HEK293 (cell line): ENCODE measurements around the gene TBX10.

ENCODE experiments used
- PRDM1 ChIP-seq: fragments of 450-650 bp; formaldehyde crosslinking; IDR thresholded peaks from 2 replicates; pipeline ENCODE4; 2016; ENCODE audit warnings: missing biosample characterization, missing genetic modification characterization
- SALL2 ChIP-seq: fragments of 450-650 bp; formaldehyde crosslinking; IDR thresholded peaks from 2 replicates; pipeline ENCODE4 v1.5.0; 2017; ENCODE audit warnings: missing biosample characterization, mild to moderate bottlenecking, missing genetic modification characterization, borderline replicate concordance
- SP2 ChIP-seq: fragments of 450-650 bp; formaldehyde crosslinking; IDR thresholded peaks from 2 replicates; pipeline ENCODE4 v1.5.1; 2016; ENCODE audit warnings: missing biosample characterization, missing genetic modification characterization
- ZIC2 ChIP-seq: fragments of 450-650 bp; formaldehyde crosslinking; IDR thresholded peaks from 2 replicates; pipeline ENCODE4 v1.5.1; 2016; ENCODE audit warnings: missing biosample characterization, missing genetic modification characterization
- ZNF10 ChIP-seq: fragments of 450-650 bp; formaldehyde crosslinking; IDR thresholded peaks from 2 replicates; pipeline ENCODE4 v1.5.1; 2017; ENCODE audit warnings: missing biosample characterization, missing genetic modification characterization
- ZNF184 ChIP-seq: fragments of 450-650 bp; IDR thresholded peaks from 2 replicates; pipeline ENCODE4 v1.5.1; 2018; ENCODE audit warnings: missing biosample characterization, mild to moderate bottlenecking, missing genetic modification characterization
- ZNF202 ChIP-seq: fragments of 450-650 bp; formaldehyde crosslinking; IDR thresholded peaks from 2 replicates; pipeline ENCODE4 v1.5.1; 2016; ENCODE audit warnings: missing biosample characterization, missing genetic modification characterization, borderline replicate concordance
- ZNF266 ChIP-seq: fragments of 450-650 bp; formaldehyde crosslinking; IDR thresholded peaks from 2 replicates; pipeline ENCODE4 v1.5.1; 2016; ENCODE audit warnings: missing biosample characterization, missing genetic modification characterization, low read depth
- ZNF292 ChIP-seq: fragments of 450-650 bp; formaldehyde crosslinking; IDR thresholded peaks from 2 replicates; pipeline ENCODE4 v1.5.1; 2016; ENCODE audit warnings: low read depth, missing biosample characterization, missing genetic modification characterization, borderline replicate concordance
- ZNF514 ChIP-seq: fragments of 450-650 bp; formaldehyde crosslinking; IDR thresholded peaks from 2 replicates; pipeline ENCODE4 v1.5.1; 2016; ENCODE audit warnings: missing biosample characterization, missing genetic modification characterization
- ZNF585B ChIP-seq: fragments of 450-650 bp; formaldehyde crosslinking; IDR thresholded peaks from 2 replicates; pipeline ENCODE4 v1.5.1; 2016; ENCODE audit warnings: missing biosample characterization, missing genetic modification characterization
- ZNF621 ChIP-seq: fragments of 450-650 bp; formaldehyde crosslinking; IDR thresholded peaks from 2 replicates; pipeline ENCODE4 v1.5.1; 2017; ENCODE audit warnings: missing biosample characterization, missing genetic modification characterization
- ZNF626 ChIP-seq: fragments of 450-650 bp; sonication (Bioruptor Pico); formaldehyde crosslinking; IDR thresholded peaks from 2 replicates; pipeline ENCODE4 v1.5.1; 2018; ENCODE audit warnings: missing biosample characterization, missing genetic modification characterization, inconsistent platforms
- ZNF658 ChIP-seq: fragments of 450-650 bp; formaldehyde crosslinking; IDR thresholded peaks from 2 replicates; pipeline ENCODE4; 2016; ENCODE audit warnings: missing biosample characterization, missing genetic modification characterization
- ZXDB ChIP-seq: fragments of 450-650 bp; formaldehyde crosslinking; IDR thresholded peaks from 2 replicates; pipeline ENCODE4 v1.5.1; 2016; ENCODE audit warnings: missing biosample characterization, missing genetic modification characterization
- TF ChIP-seq, protein P1 (sequence below): fragments of 450-650 bp; IDR thresholded peaks from 2 replicates; pipeline ENCODE4 v1.5.1; 2018; ENCODE audit warnings: missing biosample characterization, missing genetic modification characterization
- TF ChIP-seq, protein P2 (sequence below): fragments of 450-650 bp; formaldehyde crosslinking; IDR thresholded peaks from 2 replicates; pipeline ENCODE4 v1.5.1; 2016; ENCODE audit warnings: missing biosample characterization, missing genetic modification characterization
- TF ChIP-seq, protein P3 (sequence below): fragments of 450-650 bp; formaldehyde crosslinking; IDR thresholded peaks from 2 replicates; pipeline ENCODE4 v1.5.1; 2016; ENCODE audit warnings: missing biosample characterization, missing genetic modification characterization
- TF ChIP-seq, protein P4 (sequence below): fragments of 450-650 bp; formaldehyde crosslinking; IDR thresholded peaks from 2 replicates; pipeline ENCODE4 v1.5.1; 2017; ENCODE audit warnings: missing biosample characterization, missing genetic modification characterization
- TF ChIP-seq, protein P5 (sequence below): fragments of 450-650 bp; formaldehyde crosslinking; IDR thresholded peaks from 2 replicates; pipeline ENCODE4 v1.5.1; 2016; ENCODE audit warnings: missing biosample characterization, missing genetic modification characterization
- TF ChIP-seq, protein P6 (sequence below): fragments of 450-650 bp; formaldehyde crosslinking; IDR thresholded peaks from 2 replicates; pipeline ENCODE4 v1.5.1; 2016; ENCODE audit warnings: missing biosample characterization, missing genetic modification characterization
- TF ChIP-seq, protein P7 (sequence below): fragments of 450-650 bp; formaldehyde crosslinking; IDR thresholded peaks from 2 replicates; pipeline ENCODE4 v1.5.1; 2016; ENCODE audit warnings: missing biosample characterization, missing genetic modification characterization, low read depth

Gene TBX10

DNA sequence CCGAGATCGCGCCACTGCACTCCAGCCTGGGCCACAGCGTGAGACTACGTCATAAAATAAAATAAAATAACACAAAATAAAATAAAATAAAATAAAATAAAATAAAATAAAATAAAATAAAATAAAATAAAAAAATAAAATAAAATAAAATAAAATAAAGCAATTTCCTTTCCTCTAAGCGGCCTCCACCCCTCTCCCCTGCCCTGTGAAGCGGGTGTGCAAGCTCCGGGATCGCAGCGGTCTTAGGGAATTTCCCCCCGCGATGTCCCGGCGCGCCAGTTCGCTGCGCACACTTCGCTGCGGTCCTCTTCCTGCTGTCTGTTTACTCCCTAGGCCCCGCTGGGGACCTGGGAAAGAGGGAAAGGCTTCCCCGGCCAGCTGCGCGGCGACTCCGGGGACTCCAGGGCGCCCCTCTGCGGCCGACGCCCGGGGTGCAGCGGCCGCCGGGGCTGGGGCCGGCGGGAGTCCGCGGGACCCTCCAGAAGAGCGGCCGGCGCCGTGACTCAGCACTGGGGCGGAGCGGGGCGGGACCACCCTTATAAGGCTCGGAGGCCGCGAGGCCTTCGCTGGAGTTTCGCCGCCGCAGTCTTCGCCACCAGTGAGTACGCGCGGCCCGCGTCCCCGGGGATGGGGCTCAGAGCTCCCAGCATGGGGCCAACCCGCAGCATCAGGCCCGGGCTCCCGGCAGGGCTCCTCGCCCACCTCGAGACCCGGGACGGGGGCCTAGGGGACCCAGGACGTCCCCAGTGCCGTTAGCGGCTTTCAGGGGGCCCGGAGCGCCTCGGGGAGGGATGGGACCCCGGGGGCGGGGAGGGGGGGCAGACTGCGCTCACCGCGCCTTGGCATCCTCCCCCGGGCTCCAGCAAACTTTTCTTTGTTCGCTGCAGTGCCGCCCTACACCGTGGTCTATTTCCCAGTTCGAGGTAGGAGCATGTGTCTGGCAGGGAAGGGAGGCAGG, 56.0 kb downstream of the TBX10 start, which contains the start of gene GSTP1 (continued):
- TF ChIP-seq, protein P1, sequence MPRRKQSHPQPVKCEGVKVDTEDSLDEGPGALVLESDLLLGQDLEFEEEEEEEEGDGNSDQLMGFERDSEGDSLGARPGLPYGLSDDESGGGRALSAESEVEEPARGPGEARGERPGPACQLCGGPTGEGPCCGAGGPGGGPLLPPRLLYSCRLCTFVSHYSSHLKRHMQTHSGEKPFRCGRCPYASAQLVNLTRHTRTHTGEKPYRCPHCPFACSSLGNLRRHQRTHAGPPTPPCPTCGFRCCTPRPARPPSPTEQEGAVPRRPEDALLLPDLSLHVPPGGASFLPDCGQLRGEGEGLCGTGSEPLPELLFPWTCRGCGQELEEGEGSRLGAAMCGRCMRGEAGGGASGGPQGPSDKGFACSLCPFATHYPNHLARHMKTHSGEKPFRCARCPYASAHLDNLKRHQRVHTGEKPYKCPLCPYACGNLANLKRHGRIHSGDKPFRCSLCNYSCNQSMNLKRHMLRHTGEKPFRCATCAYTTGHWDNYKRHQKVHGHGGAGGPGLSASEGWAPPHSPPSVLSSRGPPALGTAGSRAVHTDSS (tag by site-specific recombination): no peak
- TF ChIP-seq ZNF184 (tag by site-specific recombination): peak; percentile 20; the same call in 1 of the 2 replicates
- TF ChIP-seq ZIC2 (tag by site-specific recombination): peak; percentile 84
- no peak for TF ChIP-seq ZNF514 (tag by site-specific recombination)
- TF ChIP-seq, protein P2, sequence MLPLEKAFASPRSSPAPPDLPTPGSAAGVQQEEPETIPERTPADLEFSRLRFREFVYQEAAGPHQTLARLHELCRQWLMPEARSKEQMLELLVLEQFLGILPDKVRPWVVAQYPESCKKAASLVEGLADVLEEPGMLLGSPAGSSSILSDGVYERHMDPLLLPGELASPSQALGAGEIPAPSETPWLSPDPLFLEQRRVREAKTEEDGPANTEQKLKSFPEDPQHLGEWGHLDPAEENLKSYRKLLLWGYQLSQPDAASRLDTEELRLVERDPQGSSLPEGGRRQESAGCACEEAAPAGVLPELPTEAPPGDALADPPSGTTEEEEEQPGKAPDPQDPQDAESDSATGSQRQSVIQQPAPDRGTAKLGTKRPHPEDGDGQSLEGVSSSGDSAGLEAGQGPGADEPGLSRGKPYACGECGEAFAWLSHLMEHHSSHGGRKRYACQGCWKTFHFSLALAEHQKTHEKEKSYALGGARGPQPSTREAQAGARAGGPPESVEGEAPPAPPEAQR (tag by site-specific recombination): no peak
- TF ChIP-seq ZNF292 (tag by site-specific recombination): no peak
- TF ChIP-seq ZNF621 (tag by site-specific recombination): no peak
- peak; percentile 5; the same call in 1 of the 2 replicates for TF ChIP-seq SP2 (tag by site-specific recombination)
- TF ChIP-seq, protein P3, sequence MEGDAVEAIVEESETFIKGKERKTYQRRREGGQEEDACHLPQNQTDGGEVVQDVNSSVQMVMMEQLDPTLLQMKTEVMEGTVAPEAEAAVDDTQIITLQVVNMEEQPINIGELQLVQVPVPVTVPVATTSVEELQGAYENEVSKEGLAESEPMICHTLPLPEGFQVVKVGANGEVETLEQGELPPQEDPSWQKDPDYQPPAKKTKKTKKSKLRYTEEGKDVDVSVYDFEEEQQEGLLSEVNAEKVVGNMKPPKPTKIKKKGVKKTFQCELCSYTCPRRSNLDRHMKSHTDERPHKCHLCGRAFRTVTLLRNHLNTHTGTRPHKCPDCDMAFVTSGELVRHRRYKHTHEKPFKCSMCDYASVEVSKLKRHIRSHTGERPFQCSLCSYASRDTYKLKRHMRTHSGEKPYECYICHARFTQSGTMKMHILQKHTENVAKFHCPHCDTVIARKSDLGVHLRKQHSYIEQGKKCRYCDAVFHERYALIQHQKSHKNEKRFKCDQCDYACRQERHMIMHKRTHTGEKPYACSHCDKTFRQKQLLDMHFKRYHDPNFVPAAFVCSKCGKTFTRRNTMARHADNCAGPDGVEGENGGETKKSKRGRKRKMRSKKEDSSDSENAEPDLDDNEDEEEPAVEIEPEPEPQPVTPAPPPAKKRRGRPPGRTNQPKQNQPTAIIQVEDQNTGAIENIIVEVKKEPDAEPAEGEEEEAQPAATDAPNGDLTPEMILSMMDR (tag by site-specific recombination): no peak
- TF ChIP-seq, protein P4, sequence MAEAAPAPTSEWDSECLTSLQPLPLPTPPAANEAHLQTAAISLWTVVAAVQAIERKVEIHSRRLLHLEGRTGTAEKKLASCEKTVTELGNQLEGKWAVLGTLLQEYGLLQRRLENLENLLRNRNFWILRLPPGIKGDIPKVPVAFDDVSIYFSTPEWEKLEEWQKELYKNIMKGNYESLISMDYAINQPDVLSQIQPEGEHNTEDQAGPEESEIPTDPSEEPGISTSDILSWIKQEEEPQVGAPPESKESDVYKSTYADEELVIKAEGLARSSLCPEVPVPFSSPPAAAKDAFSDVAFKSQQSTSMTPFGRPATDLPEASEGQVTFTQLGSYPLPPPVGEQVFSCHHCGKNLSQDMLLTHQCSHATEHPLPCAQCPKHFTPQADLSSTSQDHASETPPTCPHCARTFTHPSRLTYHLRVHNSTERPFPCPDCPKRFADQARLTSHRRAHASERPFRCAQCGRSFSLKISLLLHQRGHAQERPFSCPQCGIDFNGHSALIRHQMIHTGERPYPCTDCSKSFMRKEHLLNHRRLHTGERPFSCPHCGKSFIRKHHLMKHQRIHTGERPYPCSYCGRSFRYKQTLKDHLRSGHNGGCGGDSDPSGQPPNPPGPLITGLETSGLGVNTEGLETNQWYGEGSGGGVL: no peak
- TF ChIP-seq PRDM1: no peak
- no peak for TF ChIP-seq ZNF10
- no peak for TF ChIP-seq SALL2 (tag by site-specific recombination)
- TF ChIP-seq, protein P5, sequence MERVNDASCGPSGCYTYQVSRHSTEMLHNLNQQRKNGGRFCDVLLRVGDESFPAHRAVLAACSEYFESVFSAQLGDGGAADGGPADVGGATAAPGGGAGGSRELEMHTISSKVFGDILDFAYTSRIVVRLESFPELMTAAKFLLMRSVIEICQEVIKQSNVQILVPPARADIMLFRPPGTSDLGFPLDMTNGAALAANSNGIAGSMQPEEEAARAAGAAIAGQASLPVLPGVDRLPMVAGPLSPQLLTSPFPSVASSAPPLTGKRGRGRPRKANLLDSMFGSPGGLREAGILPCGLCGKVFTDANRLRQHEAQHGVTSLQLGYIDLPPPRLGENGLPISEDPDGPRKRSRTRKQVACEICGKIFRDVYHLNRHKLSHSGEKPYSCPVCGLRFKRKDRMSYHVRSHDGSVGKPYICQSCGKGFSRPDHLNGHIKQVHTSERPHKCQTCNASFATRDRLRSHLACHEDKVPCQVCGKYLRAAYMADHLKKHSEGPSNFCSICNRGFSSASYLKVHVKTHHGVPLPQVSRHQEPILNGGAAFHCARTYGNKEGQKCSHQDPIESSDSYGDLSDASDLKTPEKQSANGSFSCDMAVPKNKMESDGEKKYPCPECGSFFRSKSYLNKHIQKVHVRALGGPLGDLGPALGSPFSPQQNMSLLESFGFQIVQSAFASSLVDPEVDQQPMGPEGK (tag by site-specific recombination): no peak
- TF ChIP-seq ZNF202 (tag by site-specific recombination): no peak
- TF ChIP-seq, protein P6, sequence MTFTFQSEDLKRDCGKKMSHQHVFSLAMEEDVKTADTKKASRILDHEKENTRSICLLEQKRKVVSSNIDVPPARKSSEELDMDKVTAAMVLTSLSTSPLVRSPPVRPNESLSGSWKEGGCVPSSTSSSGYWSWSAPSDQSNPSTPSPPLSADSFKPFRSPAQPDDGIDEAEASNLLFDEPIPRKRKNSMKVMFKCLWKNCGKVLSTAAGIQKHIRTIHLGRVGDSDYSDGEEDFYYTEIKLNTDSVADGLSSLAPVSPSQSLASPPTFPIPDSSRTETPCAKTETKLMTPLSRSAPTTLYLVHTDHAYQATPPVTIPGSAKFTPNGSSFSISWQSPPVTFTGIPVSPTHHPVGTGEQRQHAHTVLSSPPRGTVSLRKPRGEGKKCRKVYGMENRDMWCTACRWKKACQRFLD: no peak
- TF ChIP-seq ZNF266 (tag by site-specific recombination): no peak
- no peak for TF ChIP-seq ZXDB (tag by site-specific recombination)
- TF ChIP-seq ZNF626 (tag by site-specific recombination): no peak
- TF ChIP-seq ZNF585B: no peak
- TF ChIP-seq ZNF658 (tag by site-specific recombination): no peak
- TF ChIP-seq, protein P7, sequence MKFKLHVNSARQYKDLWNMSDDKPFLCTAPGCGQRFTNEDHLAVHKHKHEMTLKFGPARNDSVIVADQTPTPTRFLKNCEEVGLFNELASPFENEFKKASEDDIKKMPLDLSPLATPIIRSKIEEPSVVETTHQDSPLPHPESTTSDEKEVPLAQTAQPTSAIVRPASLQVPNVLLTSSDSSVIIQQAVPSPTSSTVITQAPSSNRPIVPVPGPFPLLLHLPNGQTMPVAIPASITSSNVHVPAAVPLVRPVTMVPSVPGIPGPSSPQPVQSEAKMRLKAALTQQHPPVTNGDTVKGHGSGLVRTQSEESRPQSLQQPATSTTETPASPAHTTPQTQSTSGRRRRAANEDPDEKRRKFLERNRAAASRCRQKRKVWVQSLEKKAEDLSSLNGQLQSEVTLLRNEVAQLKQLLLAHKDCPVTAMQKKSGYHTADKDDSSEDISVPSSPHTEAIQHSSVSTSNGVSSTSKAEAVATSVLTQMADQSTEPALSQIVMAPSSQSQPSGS (tag by site-specific recombination): no peak
